ENCODE data around the gene CALHM5. TPM values are rescaled to one million over a fixed set of nuclear protein-coding genes. Genes with fewer than 3 reads are reported as not detected.

The CALHM5 gene
- total RNA-seq, 1 experiment from 2014 or later, result 0.05 TPM

- H3K27me3 Mint-ChIP-seq (ENCODE audit: unreplicated experiment), result no peaks in the 10 kb centered on the region
- intact Hi-C loops (cut with micrococcal nuclease; ENCODE audit: unreplicated experiment), result no loop called here
- no peaks in the 10 kb centered on the region for H3K9me3 Mint-ChIP-seq (ENCODE audit: low read depth, unreplicated experiment)
- no TSS peak for BruUV-seq (replicated peaks)
- no peak overlapping the region for H3K4me3 Mint-ChIP-seq (ENCODE audit: low read depth, unreplicated experiment)
- no peak overlapping the region for H3K27ac Mint-ChIP-seq (ENCODE audit: unreplicated experiment)
- H3K36me3 Mint-ChIP-seq (ENCODE audit: insufficient read depth, unreplicated experiment), result no peaks in the 10 kb centered on the region
- TF ChIP-seq CTCF (IDR thresholded peaks at IDR 0.05; ENCODE audit: unreplicated experiment), result no peak
- DNase-seq, result no peak
- peaks cover 17% of the 10 kb centered on the region for H3K4me1 Mint-ChIP-seq (ENCODE audit: low read depth, unreplicated experiment)
- CTCF ChIA-PET, result no interaction called here
These were observed 44.6 kb downstream of the CALHM5 start for GRCh38 chr6:116556065-116556464.

GRCh38 chr6:116556814-116557415 lies 45.5 kb downstream of the CALHM5 start:
- peaks cover under 1% of the 10 kb centered on the region for H3K27me3 Mint-ChIP-seq (ENCODE audit: unreplicated experiment)
- H3K4me1 Mint-ChIP-seq (ENCODE audit: low read depth, unreplicated experiment), result peaks cover 17% of the 10 kb centered on the region
- DNase-seq, result no peak
- CTCF ChIA-PET, result no interaction called here
- H3K27ac Mint-ChIP-seq (ENCODE audit: unreplicated experiment), result no peak overlapping the region
- no peaks in the 10 kb centered on the region for H3K9me3 Mint-ChIP-seq (ENCODE audit: low read depth, unreplicated experiment)
- BruUV-seq (replicated peaks), result no TSS peak
- no peak for TF ChIP-seq CTCF (IDR thresholded peaks at IDR 0.05; ENCODE audit: unreplicated experiment)
- intact Hi-C loops (cut with micrococcal nuclease; ENCODE audit: unreplicated experiment), result no loop called here
- no peaks in the 10 kb centered on the region for H3K36me3 Mint-ChIP-seq (ENCODE audit: insufficient read depth, unreplicated experiment)
- H3K4me3 Mint-ChIP-seq (ENCODE audit: low read depth, unreplicated experiment), result no peak overlapping the region

- Mint-ChIP-seq H3K9me3 (ENCODE audit: low read depth, unreplicated experiment) (no peaks in the 10 kb centered on the region), H3K27me3 (ENCODE audit: unreplicated experiment) (peaks cover 11% of the 10 kb centered on the region), H3K4me1 (ENCODE audit: low read depth, unreplicated experiment) (peaks cover 17% of the 10 kb centered on the region), H3K4me3 (ENCODE audit: low read depth, unreplicated experiment) (no peak overlapping the region), H3K36me3 (ENCODE audit: insufficient read depth, unreplicated experiment) (no peaks in the 10 kb centered on the region), H3K27ac (ENCODE audit: unreplicated experiment) (peak overlapping the region; percentile 48)
- CTCF ChIA-PET, result interaction anchor here (1.0 to 1.3 kb wide), 4 partner anchors 10 to 289 kb away, joined by 3 to 9 read pairs (median 4); partner anchors contain the start of gene CALHM5
- intact Hi-C loops (cut with micrococcal nuclease; ENCODE audit: unreplicated experiment), result no loop called here
- BruUV-seq (replicated peaks), result no TSS peak
- DNase-seq, result peak; percentile 57
- TF ChIP-seq CTCF (IDR thresholded peaks at IDR 0.05; ENCODE audit: unreplicated experiment), result no peak
These were observed 46.5 kb downstream of the CALHM5 start for GRCh38 chr6:116557893-116558292.

GRCh38 chr6:116560130-116560529 lies 48.7 kb downstream of the CALHM5 start:
- intact Hi-C loops (cut with micrococcal nuclease; ENCODE audit: unreplicated experiment), result loop anchor here (5.0 kb wide), 1 partner anchor 343 kb away; no protein-coding TSS in a partner anchor
- no peaks in the 10 kb centered on the region for H3K9me3 Mint-ChIP-seq (ENCODE audit: low read depth, unreplicated experiment)
- BruUV-seq (replicated peaks), result no TSS peak
- peaks cover 30% of the 10 kb centered on the region for H3K27me3 Mint-ChIP-seq (ENCODE audit: unreplicated experiment)
- TF ChIP-seq CTCF (IDR thresholded peaks at IDR 0.05; ENCODE audit: unreplicated experiment), result no peak
- no peak overlapping the region for H3K4me3 Mint-ChIP-seq (ENCODE audit: low read depth, unreplicated experiment)
- H3K27ac Mint-ChIP-seq (ENCODE audit: unreplicated experiment), result no peak overlapping the region
- CTCF ChIA-PET, result interaction anchor here (1.4 to 2.1 kb wide), 2 partner anchors 49 to 291 kb away, joined by 5 to 15 read pairs; partner anchors contain the start of gene CALHM5
- no peaks in the 10 kb centered on the region for H3K36me3 Mint-ChIP-seq (ENCODE audit: insufficient read depth, unreplicated experiment)
- H3K4me1 Mint-ChIP-seq (ENCODE audit: low read depth, unreplicated experiment), result peaks cover 19% of the 10 kb centered on the region
- no peak for DNase-seq

Measured in Calu3 (cell line).